ENCODE data around the gene VN1R5. TPM values are rescaled to one million over a fixed set of nuclear protein-coding genes. Genes with fewer than 3 reads are reported as not detected.

VN1R5 gene
- total and polyA plus RNA-seq, 9 of the 15 experiments (the other 6 are each of a cell fraction or from before 2014, with no cell fraction given) = not detected

DNA sequence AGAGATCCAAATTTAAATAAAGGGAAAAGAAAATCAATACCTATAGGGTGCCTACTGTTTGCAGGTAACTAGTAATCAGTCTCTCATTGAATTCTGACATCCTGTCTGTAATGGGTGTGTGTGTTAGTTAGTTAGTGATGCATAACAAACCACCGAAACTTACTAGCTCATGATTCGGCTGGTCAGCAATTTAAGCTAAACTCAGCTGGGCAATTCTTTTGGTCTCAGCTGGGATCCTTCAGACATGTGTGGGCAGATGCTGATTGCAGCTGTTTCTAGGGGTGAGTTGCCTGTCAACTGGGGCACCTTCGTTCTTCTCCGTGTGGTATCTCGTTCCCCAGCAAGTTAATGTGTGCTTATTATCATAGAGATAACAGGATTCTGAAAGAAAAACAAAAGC is 43.9 kb upstream of the VN1R5 start (continued):
- TF ChIP-seq WHSC1 (IDR thresholded peaks at IDR 0.05; ENCODE audit: low read length) = no peak
- no peak for TF ChIP-seq SOX6 (IDR thresholded peaks at IDR 0.05)
- no peak for TF ChIP-seq TBL1XR1 (IDR thresholded peaks at IDR 0.05; ENCODE audit: low read length in 2 of 2)
- no peak for TF ChIP-seq TRIM28 (IDR thresholded peaks at IDR 0.05)
- no peak for TF ChIP-seq HDAC8 (tag; IDR thresholded peaks at IDR 0.05)
- TF ChIP-seq, protein P1, sequence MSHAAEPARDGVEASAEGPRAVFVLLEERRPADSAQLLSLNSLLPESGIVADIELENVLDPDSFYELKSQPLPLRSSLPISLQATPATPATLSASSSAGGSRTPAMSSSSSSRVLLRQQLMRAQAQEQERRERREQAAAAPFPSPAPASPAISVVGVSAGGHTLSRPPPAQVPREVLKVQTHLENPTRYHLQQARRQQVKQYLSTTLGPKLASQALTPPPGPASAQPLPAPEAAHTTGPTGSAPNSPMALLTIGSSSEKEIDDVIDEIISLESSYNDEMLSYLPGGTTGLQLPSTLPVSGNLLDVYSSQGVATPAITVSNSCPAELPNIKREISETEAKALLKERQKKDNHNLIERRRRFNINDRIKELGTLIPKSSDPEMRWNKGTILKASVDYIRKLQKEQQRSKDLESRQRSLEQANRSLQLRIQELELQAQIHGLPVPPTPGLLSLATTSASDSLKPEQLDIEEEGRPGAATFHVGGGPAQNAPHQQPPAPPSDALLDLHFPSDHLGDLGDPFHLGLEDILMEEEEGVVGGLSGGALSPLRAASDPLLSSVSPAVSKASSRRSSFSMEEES (CRISPR knock-in tag; IDR thresholded peaks at IDR 0.05) = no peak
- no peak for TF ChIP-seq ZNF12 (CRISPR knock-in tag; IDR thresholded peaks at IDR 0.05)
- peak; percentile 40; the same call in 1 of the 2 replicates for TF ChIP-seq MAFK (IDR thresholded peaks at IDR 0.05; ENCODE audit: low read length)
- TF ChIP-seq HMG20A (CRISPR knock-in tag; conservative IDR thresholded peaks at IDR 0.05) = no peak
- TF ChIP-seq CSDE1 (IDR thresholded peaks at IDR 0.05) = no peak
- TF ChIP-seq CBFA2T3 (IDR thresholded peaks at IDR 0.05) = peak; percentile 88
- TF ChIP-seq SUPT5H (IDR thresholded peaks at IDR 0.05) = no peak
- TF ChIP-seq, protein P2, sequence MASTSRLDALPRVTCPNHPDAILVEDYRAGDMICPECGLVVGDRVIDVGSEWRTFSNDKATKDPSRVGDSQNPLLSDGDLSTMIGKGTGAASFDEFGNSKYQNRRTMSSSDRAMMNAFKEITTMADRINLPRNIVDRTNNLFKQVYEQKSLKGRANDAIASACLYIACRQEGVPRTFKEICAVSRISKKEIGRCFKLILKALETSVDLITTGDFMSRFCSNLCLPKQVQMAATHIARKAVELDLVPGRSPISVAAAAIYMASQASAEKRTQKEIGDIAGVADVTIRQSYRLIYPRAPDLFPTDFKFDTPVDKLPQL (IDR thresholded peaks at IDR 0.05; ENCODE audit: extremely low read depth, insufficient read length) = no peak
- TF ChIP-seq ZEB2 (IDR thresholded peaks at IDR 0.05) = no peak
- peak; percentile 93 for TF ChIP-seq ZNF316 (IDR thresholded peaks at IDR 0.05)
- no peak for TF ChIP-seq RFX7 (CRISPR knock-in tag; IDR thresholded peaks at IDR 0.05)
- no peak for TF ChIP-seq HDAC2 (IDR thresholded peaks at IDR 0.05)
- TF ChIP-seq TEAD2 (tag; IDR thresholded peaks at IDR 0.05) = no peak
- peak; percentile 55; the same call in 1 of the 2 replicates for TF ChIP-seq MAFF (IDR thresholded peaks at IDR 0.05; ENCODE audit: low read length)
- TF ChIP-seq NELFE (IDR thresholded peaks at IDR 0.05; ENCODE audit: insufficient read depth, insufficient read length) = no peak
- no peak for TF ChIP-seq KAT8 (IDR thresholded peaks at IDR 0.05; ENCODE audit: low read depth)
- TF ChIP-seq ZNF165 (CRISPR knock-in tag; IDR thresholded peaks at IDR 0.05; ENCODE audit: borderline replicate concordance) = no peak
- TF ChIP-seq ZBTB7A (IDR thresholded peaks at IDR 0.05; ENCODE audit: borderline replicate concordance, control insufficient read depth, low read depth, low read length) = no peak
- TF ChIP-seq ZNF24 (IDR thresholded peaks at IDR 0.05) = no peak
- no peak for TF ChIP-seq RBM14 (IDR thresholded peaks at IDR 0.05; ENCODE audit: borderline replicate concordance, insufficient read depth, low read depth, low read length)
- TF ChIP-seq NFE2 (IDR thresholded peaks at IDR 0.05; ENCODE audit: low read depth) = 0 out of 2 replicates have a peak, but pooled peaks have one; percentile 3
- no peak for TF ChIP-seq RBBP5 (IDR thresholded peaks at IDR 0.05; ENCODE audit: borderline replicate concordance, insufficient read depth, low read length, poor library complexity, severe bottlenecking)
- no peak for TF ChIP-seq SP1 (CRISPR knock-in tag; IDR thresholded peaks at IDR 0.05)
- 0 out of 2 replicates have a peak, but pooled peaks have one; percentile 34 for TF ChIP-seq FOXM1 (IDR thresholded peaks at IDR 0.05; ENCODE audit: low read depth)
- no peak for TF ChIP-seq FOXM1 (CRISPR knock-in tag; IDR thresholded peaks at IDR 0.05; ENCODE audit: low read depth)
- TF ChIP-seq JUN (IDR thresholded peaks at IDR 0.05; ENCODE audit: borderline replicate concordance, low read depth, low read length) = no peak
- TF ChIP-seq JUN (CRISPR knock-in tag; IDR thresholded peaks at IDR 0.05; ENCODE audit: borderline replicate concordance) = no peak
- no peak for TF ChIP-seq KAT7 (CRISPR knock-in tag; IDR thresholded peaks at IDR 0.05; ENCODE audit: borderline replicate concordance)
- no peak for TF ChIP-seq SAP30 (IDR thresholded peaks at IDR 0.05; ENCODE audit: borderline replicate concordance, insufficient read depth, low read depth, low read length, poor library complexity, severe bottlenecking)

Data from K562 (cell line).